ENCODE measurements around the gene KLRC3.
"Not testable (repeated sequence)": the region's sequence is repeated elsewhere in the genome, so short reads cannot be mapped to it uniquely, and the experiment has no call there.

The KLRC3 gene

DNA sequence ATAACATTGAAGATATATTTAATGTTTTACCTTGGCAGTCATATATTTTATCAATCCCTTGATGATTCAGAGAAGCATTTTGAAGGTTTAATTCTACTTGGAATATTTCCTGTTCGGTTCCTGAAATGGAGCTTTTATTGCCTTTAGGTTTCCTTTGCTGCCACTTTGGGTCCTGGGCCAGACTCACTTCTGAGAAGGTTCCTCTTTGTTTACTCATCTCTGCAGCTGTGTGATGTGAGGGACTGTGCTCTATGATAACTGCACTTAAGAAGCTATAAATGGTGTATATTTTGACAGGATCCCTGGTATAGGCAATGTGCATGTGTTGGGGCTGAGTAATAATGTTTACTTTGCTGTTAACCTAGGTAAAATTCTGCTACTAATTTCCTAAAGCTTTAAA, at the start of gene KLRC3:
KLRC3 (minus strand) TSS at position 262 of the 400 bp plus-strand sequence; CDS start at position 217, 45 bp downstream.
- not testable (repeated sequence) for ATAC-seq

GRCh38 chr12:10469701-10470100, 49.3 kb upstream of the KLRC3 start:
- TF ChIP-seq GLIS3 (CRISPR knock-in tag; IDR thresholded peaks at IDR 0.05), result no peak
- no peak for TF ChIP-seq TCF4 (CRISPR knock-in tag; IDR thresholded peaks at IDR 0.05; ENCODE audit: borderline replicate concordance)
- TF ChIP-seq ZNF8 (CRISPR knock-in tag; IDR thresholded peaks at IDR 0.05), result no peak
- no peak for TF ChIP-seq ZNF565 (CRISPR knock-in tag; conservative IDR thresholded peaks at IDR 0.05; ENCODE audit: low read depth)
- TF ChIP-seq, protein P1, sequence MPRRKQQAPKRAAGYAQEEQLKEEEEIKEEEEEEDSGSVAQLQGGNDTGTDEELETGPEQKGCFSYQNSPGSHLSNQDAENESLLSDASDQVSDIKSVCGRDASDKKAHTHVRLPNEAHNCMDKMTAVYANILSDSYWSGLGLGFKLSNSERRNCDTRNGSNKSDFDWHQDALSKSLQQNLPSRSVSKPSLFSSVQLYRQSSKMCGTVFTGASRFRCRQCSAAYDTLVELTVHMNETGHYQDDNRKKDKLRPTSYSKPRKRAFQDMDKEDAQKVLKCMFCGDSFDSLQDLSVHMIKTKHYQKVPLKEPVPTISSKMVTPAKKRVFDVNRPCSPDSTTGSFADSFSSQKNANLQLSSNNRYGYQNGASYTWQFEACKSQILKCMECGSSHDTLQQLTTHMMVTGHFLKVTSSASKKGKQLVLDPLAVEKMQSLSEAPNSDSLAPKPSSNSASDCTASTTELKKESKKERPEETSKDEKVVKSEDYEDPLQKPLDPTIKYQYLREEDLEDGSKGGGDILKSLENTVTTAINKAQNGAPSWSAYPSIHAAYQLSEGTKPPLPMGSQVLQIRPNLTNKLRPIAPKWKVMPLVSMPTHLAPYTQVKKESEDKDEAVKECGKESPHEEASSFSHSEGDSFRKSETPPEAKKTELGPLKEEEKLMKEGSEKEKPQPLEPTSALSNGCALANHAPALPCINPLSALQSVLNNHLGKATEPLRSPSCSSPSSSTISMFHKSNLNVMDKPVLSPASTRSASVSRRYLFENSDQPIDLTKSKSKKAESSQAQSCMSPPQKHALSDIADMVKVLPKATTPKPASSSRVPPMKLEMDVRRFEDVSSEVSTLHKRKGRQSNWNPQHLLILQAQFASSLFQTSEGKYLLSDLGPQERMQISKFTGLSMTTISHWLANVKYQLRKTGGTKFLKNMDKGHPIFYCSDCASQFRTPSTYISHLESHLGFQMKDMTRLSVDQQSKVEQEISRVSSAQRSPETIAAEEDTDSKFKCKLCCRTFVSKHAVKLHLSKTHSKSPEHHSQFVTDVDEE (CRISPR knock-in tag; IDR thresholded peaks at IDR 0.05), result no peak
- TF ChIP-seq TOX (CRISPR knock-in tag; IDR thresholded peaks at IDR 0.05; ENCODE audit: borderline replicate concordance), result no peak
- no peak for TF ChIP-seq ARNTL (CRISPR knock-in tag; IDR thresholded peaks at IDR 0.05; ENCODE audit: borderline replicate concordance, low read depth)
- no peak for TF ChIP-seq OSR1 (CRISPR knock-in tag; IDR thresholded peaks at IDR 0.05)
- TF ChIP-seq ISL1 (CRISPR knock-in tag; IDR thresholded peaks at IDR 0.05), result no peak
- no peak for TF ChIP-seq CREB5 (CRISPR knock-in tag; IDR thresholded peaks at IDR 0.05; ENCODE audit: low read depth)
- TF ChIP-seq RARB (CRISPR knock-in tag; IDR thresholded peaks at IDR 0.05), result no peak
- TF ChIP-seq CSDC2 (CRISPR knock-in tag; IDR thresholded peaks at IDR 0.05), result no peak
- TF ChIP-seq ZC3H10 (CRISPR knock-in tag; IDR thresholded peaks at IDR 0.05), result no peak
- no peak for TF ChIP-seq CSRNP3 (CRISPR knock-in tag; IDR thresholded peaks at IDR 0.05)
- TF ChIP-seq BACH2 (CRISPR knock-in tag; IDR thresholded peaks at IDR 0.05; ENCODE audit: borderline replicate concordance), result no peak
- TF ChIP-seq ZNF70 (CRISPR knock-in tag; IDR thresholded peaks at IDR 0.05), result no peak
- TF ChIP-seq SNAI2 (CRISPR knock-in tag; IDR thresholded peaks at IDR 0.05), result no peak
- TF ChIP-seq, protein P2, sequence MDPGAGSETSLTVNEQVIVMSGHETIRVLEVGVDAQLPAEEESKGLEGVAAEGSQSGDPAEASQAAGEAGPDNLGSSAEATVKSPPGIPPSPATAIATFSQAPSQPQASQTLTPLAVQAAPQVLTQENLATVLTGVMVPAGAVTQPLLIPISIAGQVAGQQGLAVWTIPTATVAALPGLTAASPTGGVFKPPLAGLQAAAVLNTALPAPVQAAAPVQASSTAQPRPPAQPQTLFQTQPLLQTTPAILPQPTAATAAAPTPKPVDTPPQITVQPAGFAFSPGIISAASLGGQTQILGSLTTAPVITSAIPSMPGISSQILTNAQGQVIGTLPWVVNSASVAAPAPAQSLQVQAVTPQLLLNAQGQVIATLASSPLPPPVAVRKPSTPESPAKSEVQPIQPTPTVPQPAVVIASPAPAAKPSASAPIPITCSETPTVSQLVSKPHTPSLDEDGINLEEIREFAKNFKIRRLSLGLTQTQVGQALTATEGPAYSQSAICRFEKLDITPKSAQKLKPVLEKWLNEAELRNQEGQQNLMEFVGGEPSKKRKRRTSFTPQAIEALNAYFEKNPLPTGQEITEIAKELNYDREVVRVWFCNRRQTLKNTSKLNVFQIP (CRISPR knock-in tag; IDR thresholded peaks at IDR 0.05; ENCODE audit: borderline replicate concordance, low read depth), result no peak
- no peak for ATAC-seq

DNA sequence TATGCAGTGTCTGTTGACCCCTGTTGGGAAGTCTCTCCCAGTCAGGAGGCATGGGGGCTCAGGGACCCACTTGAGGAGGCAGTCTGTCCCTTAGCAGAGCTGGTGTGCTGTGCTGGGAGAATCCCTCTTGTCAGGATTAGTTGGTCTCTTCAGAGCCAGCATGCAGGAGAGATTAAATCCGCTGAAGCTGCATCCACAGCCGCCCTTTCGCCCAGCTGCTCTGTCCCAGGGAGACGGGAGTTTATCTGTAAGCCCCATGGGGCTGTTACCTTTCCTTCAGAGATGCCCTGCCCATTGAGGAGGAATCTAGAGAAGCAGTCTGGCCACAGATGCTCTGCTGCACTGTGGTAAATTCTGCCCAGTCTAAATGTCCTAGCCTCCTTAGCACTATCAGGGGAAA, 45.9 kb upstream of the KLRC3 start:
- no peak for ATAC-seq
- TF ChIP-seq ZFP3 (CRISPR knock-in tag; IDR thresholded peaks at IDR 0.05) (no peak), OSR1 (CRISPR knock-in tag; IDR thresholded peaks at IDR 0.05) (no peak), ZNF8 (CRISPR knock-in tag; IDR thresholded peaks at IDR 0.05) (no peak), CSDC2 (CRISPR knock-in tag; IDR thresholded peaks at IDR 0.05) (no peak), CREB5 (CRISPR knock-in tag; IDR thresholded peaks at IDR 0.05; ENCODE audit: low read depth) (no peak), CSRNP3 (CRISPR knock-in tag; IDR thresholded peaks at IDR 0.05) (no peak), ZNF70 (CRISPR knock-in tag; IDR thresholded peaks at IDR 0.05) (no peak), RARB (CRISPR knock-in tag; IDR thresholded peaks at IDR 0.05) (no peak), ZFP30 (CRISPR knock-in tag; IDR thresholded peaks at IDR 0.05) (no peak), SNAI2 (CRISPR knock-in tag; IDR thresholded peaks at IDR 0.05) (no peak), TOX (CRISPR knock-in tag; IDR thresholded peaks at IDR 0.05; ENCODE audit: borderline replicate concordance) (no peak), ZC3H10 (CRISPR knock-in tag; IDR thresholded peaks at IDR 0.05) (no peak), ARNTL (CRISPR knock-in tag; IDR thresholded peaks at IDR 0.05; ENCODE audit: borderline replicate concordance, low read depth) (no peak), ISL1 (CRISPR knock-in tag; IDR thresholded peaks at IDR 0.05) (no peak)
- TF ChIP-seq, protein P3, sequence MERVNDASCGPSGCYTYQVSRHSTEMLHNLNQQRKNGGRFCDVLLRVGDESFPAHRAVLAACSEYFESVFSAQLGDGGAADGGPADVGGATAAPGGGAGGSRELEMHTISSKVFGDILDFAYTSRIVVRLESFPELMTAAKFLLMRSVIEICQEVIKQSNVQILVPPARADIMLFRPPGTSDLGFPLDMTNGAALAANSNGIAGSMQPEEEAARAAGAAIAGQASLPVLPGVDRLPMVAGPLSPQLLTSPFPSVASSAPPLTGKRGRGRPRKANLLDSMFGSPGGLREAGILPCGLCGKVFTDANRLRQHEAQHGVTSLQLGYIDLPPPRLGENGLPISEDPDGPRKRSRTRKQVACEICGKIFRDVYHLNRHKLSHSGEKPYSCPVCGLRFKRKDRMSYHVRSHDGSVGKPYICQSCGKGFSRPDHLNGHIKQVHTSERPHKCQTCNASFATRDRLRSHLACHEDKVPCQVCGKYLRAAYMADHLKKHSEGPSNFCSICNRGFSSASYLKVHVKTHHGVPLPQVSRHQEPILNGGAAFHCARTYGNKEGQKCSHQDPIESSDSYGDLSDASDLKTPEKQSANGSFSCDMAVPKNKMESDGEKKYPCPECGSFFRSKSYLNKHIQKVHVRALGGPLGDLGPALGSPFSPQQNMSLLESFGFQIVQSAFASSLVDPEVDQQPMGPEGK (CRISPR knock-in tag; IDR thresholded peaks at IDR 0.05; ENCODE audit: borderline replicate concordance), result no peak

Data from SK-N-SH treated with all-trans-retinoic acid at 6 μM for 48 hours (cell line).